ENCODE measurements around the gene NUDT14. TPM values are rescaled to one million over a fixed set of nuclear protein-coding genes. Genes with fewer than 3 reads are reported as not detected.
A peak's percentile ranks its signal among the peaks of the same experiment; 100 is the strongest.

NUDT14 gene
- total RNA-seq, 1 experiment from 2014 or later = 30.1 TPM

- Histone ChIP-seq H2AFZ (ENCODE audit: low read length) (no peak overlapping the region), H3K9ac (ENCODE audit: low read length) (no peak overlapping the region), H3K27me3 (ENCODE audit: low read length) (no peaks in the 10 kb centered on the region), H4K20me1 (ENCODE audit: insufficient read depth, low read depth, low read length) (peaks cover 21% of the 10 kb centered on the region; the same call in 1 of the 2 replicates), H3K4me2 (ENCODE audit: low read depth, low read length, poor library complexity, severe bottlenecking) (no peak overlapping the region), H3K4me3 (ENCODE audit: low read length) (no peak overlapping the region), H3K79me2 (ENCODE audit: low read length) (no peaks in the 10 kb centered on the region), H3K4me1 (ENCODE audit: low read length) (no peaks in the 10 kb centered on the region), H3K9me3 (ENCODE audit: low read length) (no peaks in the 10 kb centered on the region), H3K9me2 (replicated peaks; ENCODE audit: insufficient read depth, low read length) (no peaks in the 10 kb centered on the region), H3K27ac (ENCODE audit: low read length) (no peak overlapping the region), H3K36me3 (ENCODE audit: insufficient read depth, low read length) (no peaks in the 10 kb centered on the region)
- no peak for DNase-seq
Measured at GRCh38 chr14:105197211-105197641, 16.1 kb upstream of the NUDT14 start.

DNA sequence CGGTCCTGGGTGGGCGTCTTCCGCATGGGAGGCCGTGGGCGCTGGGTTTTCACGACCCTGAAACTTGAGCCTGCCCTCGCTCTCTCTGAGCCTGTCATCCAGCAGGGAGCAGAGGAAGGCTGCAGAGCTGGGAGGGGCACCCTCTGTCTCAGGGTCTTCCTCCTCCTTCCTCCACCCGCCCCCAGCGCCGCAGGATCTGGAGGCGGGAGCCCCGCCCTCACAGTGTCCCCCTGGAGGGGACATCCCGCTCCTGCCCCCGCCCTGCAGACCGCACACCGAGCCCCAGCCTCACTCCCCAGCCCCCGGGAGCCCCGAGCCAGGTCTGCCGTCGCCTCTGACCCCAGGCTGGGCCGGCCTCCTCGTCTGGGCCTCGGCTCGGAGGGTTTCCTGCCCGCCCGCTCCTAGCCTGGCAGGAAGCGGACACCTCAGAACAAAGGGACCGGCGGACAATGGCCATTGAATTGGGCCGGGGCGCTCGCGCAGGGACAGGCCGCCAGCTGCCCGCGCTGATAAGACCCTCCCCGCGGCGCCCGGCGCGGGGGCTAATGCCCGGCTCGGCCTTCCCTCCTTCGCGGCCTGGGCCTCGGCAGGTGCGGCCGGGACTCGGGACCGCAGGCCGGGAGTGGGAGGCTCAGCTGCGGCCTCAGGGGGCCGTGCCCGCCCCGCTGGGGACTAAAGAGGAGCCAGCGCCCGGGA lies 15.3 kb upstream of the NUDT14 start:
- Histone ChIP-seq H3K9me2 (replicated peaks; ENCODE audit: insufficient read depth, low read length) (no peaks in the 10 kb centered on the region), H3K79me2 (ENCODE audit: low read length) (no peaks in the 10 kb centered on the region), H3K4me3 (ENCODE audit: low read length) (no peak overlapping the region), H3K4me2 (ENCODE audit: low read depth, low read length, poor library complexity, severe bottlenecking) (no peak overlapping the region), H3K27me3 (ENCODE audit: low read length) (no peaks in the 10 kb centered on the region), H3K9ac (ENCODE audit: low read length) (no peak overlapping the region), H4K20me1 (ENCODE audit: insufficient read depth, low read depth, low read length) (peaks cover 21% of the 10 kb centered on the region; the same call in 1 of the 2 replicates), H2AFZ (ENCODE audit: low read length) (no peak overlapping the region), H3K36me3 (ENCODE audit: insufficient read depth, low read length) (no peaks in the 10 kb centered on the region), H3K4me1 (ENCODE audit: low read length) (peaks cover under 1% of the 10 kb centered on the region; the same call in 1 of the 2 replicates), H3K9me3 (ENCODE audit: low read length) (no peaks in the 10 kb centered on the region), H3K27ac (ENCODE audit: low read length) (no peak overlapping the region)
- no peak for DNase-seq

GRCh38 chr14:105195522-105196264 lies 14.6 kb upstream of the NUDT14 start:
- Histone ChIP-seq H3K4me1 (ENCODE audit: low read length) (peaks cover 5% of the 10 kb centered on the region), H2AFZ (ENCODE audit: low read length) (no peak overlapping the region), H3K9me3 (ENCODE audit: low read length) (no peaks in the 10 kb centered on the region), H3K27me3 (ENCODE audit: low read length) (no peaks in the 10 kb centered on the region), H4K20me1 (ENCODE audit: insufficient read depth, low read depth, low read length) (peaks cover 26% of the 10 kb centered on the region; the same call in 1 of the 2 replicates), H3K79me2 (ENCODE audit: low read length) (no peaks in the 10 kb centered on the region), H3K4me2 (ENCODE audit: low read depth, low read length, poor library complexity, severe bottlenecking) (no peak overlapping the region), H3K9ac (ENCODE audit: low read length) (no peak overlapping the region), H3K36me3 (ENCODE audit: insufficient read depth, low read length) (no peaks in the 10 kb centered on the region), H3K9me2 (replicated peaks; ENCODE audit: insufficient read depth, low read length) (no peaks in the 10 kb centered on the region), H3K4me3 (ENCODE audit: low read length) (no peak overlapping the region), H3K27ac (ENCODE audit: low read length) (no peak overlapping the region)
- DNase-seq = peak; percentile 58

DNA sequence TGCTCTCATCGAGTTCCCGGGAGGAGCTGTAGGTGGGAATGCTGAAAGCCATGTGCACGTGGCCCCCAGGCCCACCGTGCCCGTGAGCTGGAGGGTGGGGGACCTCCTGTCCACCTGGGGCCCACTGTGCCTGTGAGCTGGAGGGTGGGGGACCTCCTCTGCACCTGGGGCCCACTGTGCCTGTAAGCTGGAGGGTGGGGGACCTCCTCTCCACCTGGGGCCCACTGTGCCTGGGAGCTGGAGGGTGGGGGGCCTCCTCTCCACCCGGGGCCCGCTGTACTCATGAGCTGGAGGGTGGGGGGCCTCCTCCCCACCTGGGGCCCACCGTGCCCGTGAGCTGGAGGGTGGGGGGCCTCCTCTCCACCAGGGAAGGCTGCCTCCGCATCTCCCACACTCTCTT lies 13.9 kb upstream of the NUDT14 start:
- no peak overlapping the region for H3K27ac ChIP-seq (ENCODE audit: low read length)
- no peaks in the 10 kb centered on the region for H3K27me3 ChIP-seq (ENCODE audit: low read length)
- H2AFZ ChIP-seq (ENCODE audit: low read length) = no peak overlapping the region
- H3K4me1 ChIP-seq (ENCODE audit: low read length) = peaks cover 5% of the 10 kb centered on the region
- no peak overlapping the region for H3K4me3 ChIP-seq (ENCODE audit: low read length)
- no peaks in the 10 kb centered on the region for H3K9me2 ChIP-seq (replicated peaks; ENCODE audit: insufficient read depth, low read length)
- H4K20me1 ChIP-seq (ENCODE audit: insufficient read depth, low read depth, low read length) = peaks cover 26% of the 10 kb centered on the region; the same call in 1 of the 2 replicates
- H3K9ac ChIP-seq (ENCODE audit: low read length) = no peak overlapping the region
- no peaks in the 10 kb centered on the region for H3K79me2 ChIP-seq (ENCODE audit: low read length)
- H3K4me2 ChIP-seq (ENCODE audit: low read depth, low read length, poor library complexity, severe bottlenecking) = no peak overlapping the region
- DNase-seq = no peak
- H3K9me3 ChIP-seq (ENCODE audit: low read length) = no peaks in the 10 kb centered on the region
- no peaks in the 10 kb centered on the region for H3K36me3 ChIP-seq (ENCODE audit: insufficient read depth, low read length)

GRCh38 chr14:105193916-105194782 lies 13.0 kb upstream of the NUDT14 start:
- no peaks in the 10 kb centered on the region for H3K79me2 ChIP-seq (ENCODE audit: low read length)
- peaks cover 5% of the 10 kb centered on the region for H3K4me1 ChIP-seq (ENCODE audit: low read length)
- no peaks in the 10 kb centered on the region for H3K9me3 ChIP-seq (ENCODE audit: low read length)
- no peak overlapping the region for H3K27ac ChIP-seq (ENCODE audit: low read length)
- no peaks in the 10 kb centered on the region for H3K36me3 ChIP-seq (ENCODE audit: insufficient read depth, low read length)
- no peaks in the 10 kb centered on the region for H3K9me2 ChIP-seq (replicated peaks; ENCODE audit: insufficient read depth, low read length)
- DNase-seq = peak; percentile 55
- H2AFZ ChIP-seq (ENCODE audit: low read length) = no peak overlapping the region
- no peaks in the 10 kb centered on the region for H3K27me3 ChIP-seq (ENCODE audit: low read length)
- no peak overlapping the region for H3K4me2 ChIP-seq (ENCODE audit: low read depth, low read length, poor library complexity, severe bottlenecking)
- H3K9ac ChIP-seq (ENCODE audit: low read length) = no peak overlapping the region
- peaks cover 26% of the 10 kb centered on the region; the same call in 1 of the 2 replicates for H4K20me1 ChIP-seq (ENCODE audit: insufficient read depth, low read depth, low read length)
- no peak overlapping the region for H3K4me3 ChIP-seq (ENCODE audit: low read length)

DNA sequence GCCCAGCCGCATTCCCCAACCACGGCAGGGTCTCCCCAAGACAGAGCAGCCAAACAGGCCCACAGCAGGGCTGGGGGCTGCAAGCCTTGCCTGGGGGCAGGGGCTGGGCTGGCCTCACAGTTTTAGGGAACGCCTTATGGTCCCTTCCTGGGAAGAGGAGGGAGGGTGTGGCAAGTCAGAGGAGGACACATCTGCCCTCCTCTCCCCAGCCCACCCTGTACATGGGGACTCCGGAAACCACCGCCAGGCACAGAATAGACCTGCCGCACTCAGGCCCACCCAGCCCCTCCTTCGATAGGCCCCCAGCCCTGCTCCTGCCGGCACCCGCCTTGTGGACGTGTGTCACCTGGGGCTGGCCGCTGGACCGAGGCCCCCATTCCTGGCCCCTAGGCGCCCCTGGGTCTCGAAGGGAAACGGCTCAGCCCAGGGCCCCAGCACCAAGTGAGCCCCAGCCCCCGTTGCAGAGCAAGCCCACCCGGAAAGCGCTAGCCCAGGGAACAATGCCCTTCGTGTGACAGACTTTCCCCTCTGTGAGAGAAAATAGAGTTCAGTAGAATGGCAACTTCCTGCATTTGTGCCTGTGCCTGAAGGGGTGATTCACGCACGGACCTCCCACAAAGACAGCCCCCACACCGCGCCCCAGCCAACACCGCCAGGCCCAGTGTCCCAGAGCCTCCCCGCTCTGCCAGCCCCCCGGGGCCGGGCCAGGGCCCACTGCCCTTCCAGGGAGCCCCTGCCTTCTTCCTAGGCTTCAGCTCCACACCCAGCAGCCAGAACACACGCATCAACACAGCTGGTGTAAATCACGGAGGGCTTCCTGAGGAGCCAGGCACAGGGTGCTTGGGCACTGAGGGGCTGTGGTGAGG lies 12.0 kb upstream of the NUDT14 start:
- no peak overlapping the region for H3K4me2 ChIP-seq (ENCODE audit: low read depth, low read length, poor library complexity, severe bottlenecking)
- no peak overlapping the region for H2AFZ ChIP-seq (ENCODE audit: low read length)
- H3K4me3 ChIP-seq (ENCODE audit: low read length) = no peak overlapping the region
- no peaks in the 10 kb centered on the region for H3K9me2 ChIP-seq (replicated peaks; ENCODE audit: insufficient read depth, low read length)
- no peaks in the 10 kb centered on the region for H3K9me3 ChIP-seq (ENCODE audit: low read length)
- peaks cover 15% of the 10 kb centered on the region; the same call in 1 of the 2 replicates for H4K20me1 ChIP-seq (ENCODE audit: insufficient read depth, low read depth, low read length)
- H3K4me1 ChIP-seq (ENCODE audit: low read length) = peaks cover 5% of the 10 kb centered on the region
- H3K36me3 ChIP-seq (ENCODE audit: insufficient read depth, low read length) = no peaks in the 10 kb centered on the region
- no peak overlapping the region for H3K27ac ChIP-seq (ENCODE audit: low read length)
- H3K9ac ChIP-seq (ENCODE audit: low read length) = no peak overlapping the region
- no peak for DNase-seq
- H3K27me3 ChIP-seq (ENCODE audit: low read length) = no peaks in the 10 kb centered on the region
- no peaks in the 10 kb centered on the region for H3K79me2 ChIP-seq (ENCODE audit: low read length)

- Histone ChIP-seq H3K4me1 (ENCODE audit: low read length) (peaks cover 5% of the 10 kb centered on the region), H3K27ac (ENCODE audit: low read length) (no peak overlapping the region), H3K27me3 (ENCODE audit: low read length) (no peaks in the 10 kb centered on the region), H3K79me2 (ENCODE audit: low read length) (no peaks in the 10 kb centered on the region), H3K9me3 (ENCODE audit: low read length) (no peaks in the 10 kb centered on the region), H3K4me2 (ENCODE audit: low read depth, low read length, poor library complexity, severe bottlenecking) (no peak overlapping the region), H3K4me3 (ENCODE audit: low read length) (no peak overlapping the region), H4K20me1 (ENCODE audit: insufficient read depth, low read depth, low read length) (0 out of 2 replicates have a peak, but pooled peaks cover 6% of the 10 kb centered on the region), H3K9me2 (replicated peaks; ENCODE audit: insufficient read depth, low read length) (no peaks in the 10 kb centered on the region), H3K36me3 (ENCODE audit: insufficient read depth, low read length) (no peaks in the 10 kb centered on the region), H3K9ac (ENCODE audit: low read length) (no peak overlapping the region), H2AFZ (ENCODE audit: low read length) (no peak overlapping the region)
- DNase-seq = peak; percentile 70
Measured at GRCh38 chr14:105187935-105188524, 6.9 kb upstream of the NUDT14 start.

Data from Karpas-422 (cell line).